Hematopoietic multipotent progenitor cell treated with erythropoietin and hydrocortisone succinate and interleukin-3 and kit ligand, for 8 days (in vitro differentiated cells): ENCODE data around the gene RAB15.
A peak's percentile ranks its signal among the peaks of the same experiment; 100 is the strongest.

ENCODE experiments used
- DNase-seq: peaks from one replicate; pipeline ENCODE4 v3.0.0-alpha.2; 2015

The RAB15 gene

DNA sequence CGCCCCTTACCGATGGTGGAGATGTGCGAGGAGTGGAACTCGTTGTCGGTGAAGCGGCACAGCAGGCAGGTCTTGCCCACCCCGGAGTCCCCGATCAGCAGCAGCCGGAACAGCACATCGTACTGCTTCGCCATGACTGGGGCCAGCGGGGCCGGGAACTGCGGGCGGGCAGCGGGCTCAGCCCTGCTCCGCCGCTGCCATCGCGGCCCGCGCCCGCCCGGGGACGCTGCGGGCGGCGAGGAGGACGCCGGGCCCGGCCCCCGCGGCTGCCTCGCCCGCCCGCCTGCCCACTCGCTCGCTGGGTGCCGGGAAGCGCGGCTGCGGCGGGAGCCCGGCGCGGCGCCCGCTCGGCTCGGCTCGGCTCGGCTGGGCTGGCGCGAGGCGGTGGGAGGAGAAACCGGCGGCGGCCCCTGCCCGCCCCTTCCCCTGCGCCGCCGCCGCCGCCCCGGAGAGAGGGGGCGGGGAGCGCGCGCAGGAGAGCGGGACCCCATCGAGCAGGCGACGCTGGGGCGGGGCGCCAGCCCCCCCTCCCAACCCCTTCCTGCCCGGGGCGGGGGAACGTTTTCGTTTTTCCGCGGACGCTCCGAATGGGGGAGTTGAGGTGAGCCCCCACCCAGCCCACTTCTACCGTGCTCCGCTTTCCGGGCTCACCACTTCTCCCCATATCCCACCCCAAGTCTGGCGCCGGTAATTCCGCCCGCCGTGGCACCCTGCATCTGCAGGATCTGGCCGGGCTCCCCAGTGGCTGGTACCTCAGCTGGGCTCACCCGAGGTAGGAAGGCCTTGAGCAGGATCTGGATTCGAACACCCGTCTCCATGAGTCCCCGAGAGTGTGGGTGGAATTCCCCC is at the start of gene RAB15:
Gene RAB15 (minus strand): TSS at position 394 of the 849 bp plus-strand sequence. CDS start 260 bp downstream, at position 134.
- DNase-seq: no peak

DNA sequence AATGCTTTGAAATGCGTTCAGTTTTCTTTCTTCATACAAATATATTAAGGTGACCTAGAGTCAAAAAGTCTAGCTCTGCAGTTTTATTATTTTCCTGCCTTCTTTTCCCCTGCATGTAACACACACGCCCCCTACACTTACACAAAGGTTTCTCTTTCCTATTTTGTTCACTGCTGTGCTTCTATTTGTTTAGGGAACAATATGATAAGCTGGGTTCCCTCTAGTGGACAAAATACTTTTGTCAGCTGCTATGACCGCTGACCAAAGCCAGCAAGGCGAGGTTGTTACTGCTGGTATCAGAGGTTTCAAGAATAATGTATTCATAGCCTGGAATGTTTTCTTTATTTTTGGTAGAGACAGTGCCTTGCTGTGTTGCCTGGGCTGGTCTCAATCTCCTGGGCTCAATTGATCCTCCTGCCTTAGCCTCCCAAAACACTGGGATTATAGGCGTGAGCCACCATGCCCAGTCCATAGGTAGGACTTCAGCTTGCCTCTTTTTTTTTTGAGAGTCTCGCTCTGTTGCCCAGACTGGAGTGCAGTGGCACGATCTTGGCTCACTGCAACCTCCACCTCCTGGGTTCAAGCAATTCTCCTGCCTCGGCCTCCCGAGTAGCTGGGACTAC is 47.9 kb upstream of the RAB15 start:
- DNase-seq: peak; percentile 84

DNA sequence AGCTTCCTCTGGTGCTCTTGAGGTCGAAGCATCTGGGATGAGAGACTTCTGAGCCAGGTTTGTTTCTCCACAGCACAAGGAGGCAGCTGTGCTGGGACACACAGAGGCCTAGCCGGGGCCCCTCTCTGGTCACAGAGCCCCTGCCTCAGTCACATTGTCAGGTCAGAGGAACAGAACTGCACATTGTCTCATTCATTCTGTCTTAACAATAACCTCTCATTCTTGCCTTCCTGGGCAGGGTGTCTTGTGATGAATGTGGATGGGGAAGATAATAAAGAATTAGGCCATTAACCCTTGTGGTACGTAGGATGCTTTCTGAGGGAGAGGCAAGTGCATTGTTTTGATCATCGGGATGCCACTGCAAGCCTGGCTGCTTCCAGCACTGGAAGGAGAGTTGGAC is 44.3 kb upstream of the RAB15 start:
- DNase-seq: no peak

GRCh38 chr14:65015391-65015790 is 43.3 kb upstream of the RAB15 start:
- no peak for DNase-seq

DNA sequence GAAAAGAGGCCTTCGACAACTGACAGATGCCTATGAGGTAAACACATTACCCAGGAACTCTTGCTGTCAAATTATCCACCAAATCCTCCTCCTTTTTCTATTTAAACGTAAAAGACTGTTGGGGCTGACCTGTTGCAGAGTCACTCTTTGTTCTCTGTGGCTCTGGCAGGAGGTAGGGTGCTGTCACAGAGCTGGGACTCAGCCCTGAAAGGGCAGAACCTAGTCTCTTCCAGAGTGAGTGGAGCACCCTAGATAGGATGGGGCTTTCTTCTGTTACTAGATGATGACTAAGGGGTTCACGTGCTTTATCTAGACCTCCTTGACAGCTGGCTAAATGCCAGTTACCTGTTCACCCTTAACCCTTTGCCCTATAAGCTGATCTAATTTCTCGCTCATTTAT is 40.2 kb upstream of the RAB15 start:
- no peak for DNase-seq

- no peak for DNase-seq
Observed at GRCh38 chr14:65011538-65011937, 39.4 kb upstream of the RAB15 start.

GRCh38 chr14:65010211-65010931 is 38.2 kb upstream of the RAB15 start:
- no peak for DNase-seq

GRCh38 chr14:65007202-65007601 is 35.1 kb upstream of the RAB15 start:
- DNase-seq: no peak

- no peak for DNase-seq
Observed at GRCh38 chr14:65006261-65006721, 34.2 kb upstream of the RAB15 start.

- DNase-seq: no peak
Observed at GRCh38 chr14:65003394-65003793, 31.3 kb upstream of the RAB15 start.

GRCh38 chr14:65002586-65003210 is 30.6 kb upstream of the RAB15 start:
- no peak for DNase-seq

DNA sequence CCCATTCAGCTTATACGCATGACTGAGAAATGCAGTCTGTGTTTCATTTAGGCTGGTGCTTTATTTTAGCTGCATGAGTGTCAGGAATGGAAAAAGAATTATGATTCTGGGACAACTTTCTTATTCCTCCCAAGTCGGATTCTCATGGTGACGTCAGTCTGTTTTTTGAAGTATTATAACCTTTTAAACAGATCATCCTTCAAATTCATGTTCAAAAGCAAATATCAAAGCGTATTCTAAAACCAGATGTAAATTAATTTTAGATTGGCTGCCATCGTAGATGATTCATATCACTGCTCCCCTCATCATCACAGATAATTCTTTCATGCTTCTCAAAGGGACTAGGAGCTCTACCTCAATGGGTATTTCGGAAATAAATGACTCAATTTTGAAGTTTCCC is 29.6 kb upstream of the RAB15 start:
- no peak for DNase-seq

- DNase-seq: no peak
Observed at GRCh38 chr14:65000898-65001591, 28.9 kb upstream of the RAB15 start.

DNA sequence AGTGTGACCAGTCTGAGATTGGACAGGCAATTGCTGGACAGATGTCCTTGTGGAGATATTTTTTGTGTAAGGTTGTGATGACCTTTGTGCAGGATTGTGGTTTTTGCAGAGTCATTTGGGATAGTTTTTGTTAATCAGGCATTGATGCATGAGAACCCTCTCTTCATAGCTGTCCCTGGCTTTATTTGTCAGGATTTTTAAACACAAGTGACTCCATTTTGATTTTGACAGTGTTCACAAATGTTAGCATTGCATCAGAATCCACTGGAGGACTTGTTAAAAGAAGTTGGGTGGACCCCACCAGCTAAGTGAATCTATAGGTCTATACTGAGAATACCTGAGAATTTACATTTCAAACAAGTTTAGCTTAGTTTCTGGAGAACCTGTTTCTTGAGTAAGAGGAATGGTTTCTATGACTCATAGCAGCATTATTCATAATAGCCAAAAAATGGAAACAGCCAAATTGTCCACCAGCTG is 26.4 kb upstream of the RAB15 start:
- DNase-seq: no peak

- no peak for DNase-seq
Observed at GRCh38 chr14:64997108-64997794, 25.1 kb upstream of the RAB15 start.

- no peak for DNase-seq
Observed at GRCh38 chr14:64995291-64995690, 23.2 kb upstream of the RAB15 start.

GRCh38 chr14:64994540-64994939 is 22.4 kb upstream of the RAB15 start:
- no peak for DNase-seq

- DNase-seq: no peak
Observed at GRCh38 chr14:64993266-64993930, 21.3 kb upstream of the RAB15 start.

DNA sequence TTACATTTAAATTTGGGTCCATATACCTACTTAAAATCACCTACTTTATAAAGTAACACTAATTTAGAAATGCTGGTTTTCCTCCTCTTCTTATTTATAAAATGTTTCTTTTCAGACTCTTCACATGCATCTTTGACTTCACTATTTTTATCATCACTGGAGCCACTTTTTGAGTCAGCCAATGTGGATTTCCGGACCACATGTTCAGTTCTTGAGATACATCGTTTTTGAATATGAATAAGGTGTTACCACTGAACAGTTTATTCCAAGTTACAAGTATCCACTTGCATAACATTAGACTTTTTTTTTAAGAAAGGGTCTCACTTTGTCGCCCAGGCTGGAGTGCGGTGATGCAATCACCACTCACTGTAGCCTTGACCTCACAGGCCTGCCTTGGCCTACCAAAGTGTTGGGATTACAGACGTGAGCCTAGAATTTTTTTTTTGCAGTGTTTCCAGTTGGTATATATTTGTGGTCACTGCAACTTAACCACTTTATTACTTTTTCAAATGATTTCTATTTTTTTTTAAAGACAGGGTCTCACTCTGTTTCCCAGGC is 20.3 kb upstream of the RAB15 start:
- DNase-seq: no peak

GRCh38 chr14:64990939-64991338 is 18.8 kb upstream of the RAB15 start:
- DNase-seq: peak; percentile 40

DNA sequence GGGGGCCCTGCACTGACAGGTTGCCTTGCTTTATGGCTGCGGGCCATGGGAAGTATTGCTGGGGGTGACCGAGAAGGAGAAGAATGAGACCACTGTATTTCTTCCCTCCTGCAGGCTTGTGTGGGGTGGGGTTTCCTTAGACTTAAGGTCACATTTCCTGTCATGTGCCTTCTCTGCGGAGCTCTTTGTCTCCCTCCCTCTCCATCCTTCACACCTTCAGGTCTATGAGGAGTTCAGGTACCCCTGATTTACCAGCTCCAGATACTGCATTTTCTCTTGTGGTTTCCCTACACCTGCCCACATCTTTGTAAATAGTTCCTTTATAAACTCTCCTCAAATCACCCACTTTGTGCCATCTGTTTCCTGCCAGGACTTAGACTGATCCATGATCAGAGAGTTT is 18.2 kb upstream of the RAB15 start:
- no peak for DNase-seq
